ENCODE data around the gene ADGRE2. TPM values are rescaled to one million over a fixed set of nuclear protein-coding genes. Genes with fewer than 3 reads are reported as not detected.

ADGRE2 gene
- total and polyA plus RNA-seq, 12 donors, result 0.11 to 47.9 (median 5.9) TPM

DNA sequence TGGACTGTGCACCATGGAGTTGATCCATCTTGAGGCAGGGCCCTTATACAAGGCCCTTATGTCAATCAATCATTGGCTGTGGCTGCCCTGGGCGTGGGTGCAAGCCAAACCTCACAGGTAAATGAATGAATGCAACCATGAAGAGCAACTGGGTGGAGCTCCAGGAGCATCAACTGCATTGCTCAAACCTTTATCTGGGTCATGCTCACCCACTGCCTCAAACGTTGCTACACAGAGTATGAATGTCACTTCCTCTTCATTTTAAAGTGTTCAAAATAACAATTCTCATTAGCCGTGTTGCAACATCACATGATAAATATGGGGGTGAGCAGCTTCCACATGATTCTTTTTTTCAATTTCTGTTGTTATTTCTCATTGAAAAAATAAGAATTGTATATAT, 94.9 kb downstream of the ADGRE2 start:
- intact Hi-C loops (cut with DNase I), result loop anchor here in 1 of 2 donors (10.0 kb wide), 1 partner anchor 119 kb away; no protein-coding TSS in a partner anchor
- H3K36me3 ChIP-seq (replicated peaks in 1 of 2), result no peaks in the 10 kb centered on the region
- no peak overlapping the region for H3K4me3 ChIP-seq
- H3K9me3 ChIP-seq (replicated peaks in 1 of 3), result no peaks in the 10 kb centered on the region
- TF ChIP-seq, protein P1, sequence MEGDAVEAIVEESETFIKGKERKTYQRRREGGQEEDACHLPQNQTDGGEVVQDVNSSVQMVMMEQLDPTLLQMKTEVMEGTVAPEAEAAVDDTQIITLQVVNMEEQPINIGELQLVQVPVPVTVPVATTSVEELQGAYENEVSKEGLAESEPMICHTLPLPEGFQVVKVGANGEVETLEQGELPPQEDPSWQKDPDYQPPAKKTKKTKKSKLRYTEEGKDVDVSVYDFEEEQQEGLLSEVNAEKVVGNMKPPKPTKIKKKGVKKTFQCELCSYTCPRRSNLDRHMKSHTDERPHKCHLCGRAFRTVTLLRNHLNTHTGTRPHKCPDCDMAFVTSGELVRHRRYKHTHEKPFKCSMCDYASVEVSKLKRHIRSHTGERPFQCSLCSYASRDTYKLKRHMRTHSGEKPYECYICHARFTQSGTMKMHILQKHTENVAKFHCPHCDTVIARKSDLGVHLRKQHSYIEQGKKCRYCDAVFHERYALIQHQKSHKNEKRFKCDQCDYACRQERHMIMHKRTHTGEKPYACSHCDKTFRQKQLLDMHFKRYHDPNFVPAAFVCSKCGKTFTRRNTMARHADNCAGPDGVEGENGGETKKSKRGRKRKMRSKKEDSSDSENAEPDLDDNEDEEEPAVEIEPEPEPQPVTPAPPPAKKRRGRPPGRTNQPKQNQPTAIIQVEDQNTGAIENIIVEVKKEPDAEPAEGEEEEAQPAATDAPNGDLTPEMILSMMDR (IDR thresholded peaks at IDR 0.05), result no peak
- TF ChIP-seq POLR2A (IDR thresholded peaks at IDR 0.05), result no peak
- DNase-seq, result no peak
- no peaks in the 10 kb centered on the region for H3K27me3 ChIP-seq
- H3K27ac ChIP-seq, result no peak overlapping the region
- WGBS, 4 donors, result 22 to 46% (median 39%) methylated on average over 2 to 3 of the region's 3 CpGs
- no peaks in the 10 kb centered on the region for H3K4me1 ChIP-seq (replicated peaks in 1 of 2)

Small RNA genes within 50 kb of the gene (small RNA-seq; reads per million reads assigned to genes)
- gene AC005255.1, result 0 reads per million in 2 donors

Other genes with a start within 250 kb of the ADGRE2 start
- gene TECR, start 249.0 kb downstream of the ADGRE2 start, total RNA-seq, result 100 to 1,000 TPM; 108 to 282 (median 198) TPM
- 100 to 1,000 TPM; 212 to 610 (median 550) TPM for gene TECR, start 249.0 kb downstream of the ADGRE2 start, polyA plus RNA-seq
- gene NDUFB7, start 206.5 kb downstream of the ADGRE2 start, total RNA-seq, result 100 to 1,000 TPM; 170 to 658 (median 357) TPM
- gene NDUFB7, start 206.5 kb downstream of the ADGRE2 start, polyA plus RNA-seq, result 100 to 1,000 TPM in 2 of 3 donors, 10 to 100 TPM in 1; 19.1 to 848 (median 637) TPM
- gene CLEC17A, start 195.5 kb downstream of the ADGRE2 start, total RNA-seq, result not detected
- under 1 TPM in 2 of 3 donors, not detected in 1; 0.03 to 0.16 TPM for gene CLEC17A, start 195.5 kb downstream of the ADGRE2 start, polyA plus RNA-seq
- gene ADGRE3, start 103.7 kb downstream of the ADGRE2 start, total RNA-seq, result under 1 TPM in 2 of 9 donors, not detected in 7; 0.06 to 0.39 TPM
- gene ADGRE3, start 103.7 kb downstream of the ADGRE2 start, polyA plus RNA-seq, result not detected
- 10 to 100 TPM; 13.4 to 26.1 (median 19.5) TPM for gene ZNF333, start 88.5 kb downstream of the ADGRE2 start, total RNA-seq
- 10 to 100 TPM in 2 of 3 donors, 1 to 10 TPM in 1; 8.3 to 17.8 (median 12.1) TPM for gene ZNF333, start 88.5 kb downstream of the ADGRE2 start, polyA plus RNA-seq
- under 1 TPM in 4 of 9 donors, not detected in 5; under 0.01 to 0.41 (median 0.23) TPM for gene OR7A5, start 56.6 kb upstream of the ADGRE2 start, total RNA-seq
- gene OR7A5, start 56.6 kb upstream of the ADGRE2 start, polyA plus RNA-seq, result under 1 TPM; 0.03 to 0.16 (median 0.11) TPM
- 1 to 10 TPM in 5 of 9 donors, under 1 TPM in 4; 0.74 to 4.7 (median 1.5) TPM for gene OR7C1, start 56.6 kb upstream of the ADGRE2 start, total RNA-seq
- 1 to 10 TPM in 2 of 3 donors, under 1 TPM in 1; 0.34 to 1.3 (median 1.3) TPM for gene OR7C1, start 56.6 kb upstream of the ADGRE2 start, polyA plus RNA-seq
- gene OR7A10, start 70.4 kb upstream of the ADGRE2 start, total RNA-seq, result not detected
- gene OR7A10, start 70.4 kb upstream of the ADGRE2 start, polyA plus RNA-seq, result not detected
- not detected for gene OR7A17, start 107.6 kb upstream of the ADGRE2 start, total RNA-seq
- not detected for gene OR7A17, start 107.6 kb upstream of the ADGRE2 start, polyA plus RNA-seq
- not detected for gene OR7C2, start 162.9 kb upstream of the ADGRE2 start, total RNA-seq
- gene OR7C2, start 162.9 kb upstream of the ADGRE2 start, polyA plus RNA-seq, result not detected
- gene SLC1A6, start 201.3 kb upstream of the ADGRE2 start, total RNA-seq, result under 1 TPM in 1 of 9 donors, not detected in 8; 0.11 TPM
- gene SLC1A6, start 201.3 kb upstream of the ADGRE2 start, polyA plus RNA-seq, result not detected